Medulla oblongata (tissue), 1 donor: ENCODE data around the gene VASP.
A peak's percentile ranks its signal among the peaks of the same experiment; 100 is the strongest.

ENCODE experiments used
- DNase-seq: peaks from one replicate; pipeline ENCODE4 v3.0.0-alpha.2; 2015; ENCODE audit errors: extremely low spot score

The VASP gene

GRCh38 chr19:45547965-45548609, 40.8 kb downstream of the VASP start:
- no peak for DNase-seq

DNA sequence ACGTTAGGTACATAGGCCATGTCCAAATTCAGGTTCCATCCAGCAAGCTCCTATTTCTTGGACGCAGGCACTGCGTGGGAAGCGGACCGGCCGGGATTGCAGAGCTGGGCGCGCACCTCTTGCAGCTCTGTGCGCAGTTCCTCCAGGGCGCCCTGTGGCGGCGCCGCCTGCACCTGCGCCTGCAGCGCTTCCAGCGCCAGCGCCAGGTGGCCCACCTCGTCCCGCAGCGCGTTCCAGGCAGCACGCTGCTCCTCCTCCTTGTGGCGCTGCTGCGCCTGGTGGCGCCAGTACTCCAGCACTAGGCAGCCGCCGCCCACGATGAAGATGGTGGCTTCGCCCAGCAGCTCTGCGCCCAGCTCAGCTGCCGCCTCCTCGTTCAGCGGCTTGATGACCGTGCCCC, 46.2 kb downstream of the VASP start:
- DNase-seq, result no peak

DNA sequence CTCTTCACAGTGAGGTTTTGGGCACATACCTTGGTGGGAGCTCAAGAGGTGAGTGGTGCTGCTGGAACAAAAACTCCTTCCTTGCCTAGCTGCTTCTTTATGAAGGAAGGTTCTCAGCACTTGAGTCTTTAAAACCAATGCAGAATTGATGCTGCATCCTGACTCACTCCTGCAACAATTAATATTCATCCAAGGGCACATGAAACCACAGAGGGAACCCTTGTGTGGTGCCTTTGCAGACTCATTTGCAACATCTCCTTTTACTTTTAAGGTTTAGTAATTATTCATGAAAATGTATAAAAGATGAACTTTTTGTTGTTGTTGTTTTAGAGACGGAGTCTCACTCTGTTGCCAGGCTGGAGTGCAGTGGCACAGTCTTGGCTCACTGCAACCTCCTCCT, 47.2 kb downstream of the VASP start:
- no peak for DNase-seq

- DNase-seq, result no peak
These were observed 49.6 kb downstream of the VASP start for GRCh38 chr19:45556835-45557234.

DNA sequence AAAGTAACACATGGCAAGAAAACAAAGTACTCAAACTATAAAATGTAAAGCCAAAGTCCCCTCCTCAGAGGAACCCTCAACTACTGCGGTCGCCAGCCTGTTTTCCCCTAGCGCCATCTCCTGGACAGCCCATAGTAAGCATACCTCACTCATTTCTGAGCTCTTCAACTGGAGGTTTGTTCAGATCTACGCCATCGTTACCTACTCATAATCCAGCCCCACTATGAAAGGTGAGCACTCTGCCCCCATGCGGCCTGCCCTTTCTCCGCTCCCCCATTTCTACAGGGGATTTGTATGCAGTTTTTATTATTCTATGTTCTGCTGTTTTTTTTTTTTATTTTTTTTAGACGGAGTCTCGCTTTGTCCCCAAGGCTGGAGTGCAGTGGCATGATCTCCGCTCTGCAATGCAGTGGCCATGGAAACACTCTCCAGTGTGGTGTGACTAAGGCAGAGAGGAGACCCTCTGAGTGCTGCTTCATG, 51.2 kb downstream of the VASP start:
- peak; percentile 75 for DNase-seq

DNA sequence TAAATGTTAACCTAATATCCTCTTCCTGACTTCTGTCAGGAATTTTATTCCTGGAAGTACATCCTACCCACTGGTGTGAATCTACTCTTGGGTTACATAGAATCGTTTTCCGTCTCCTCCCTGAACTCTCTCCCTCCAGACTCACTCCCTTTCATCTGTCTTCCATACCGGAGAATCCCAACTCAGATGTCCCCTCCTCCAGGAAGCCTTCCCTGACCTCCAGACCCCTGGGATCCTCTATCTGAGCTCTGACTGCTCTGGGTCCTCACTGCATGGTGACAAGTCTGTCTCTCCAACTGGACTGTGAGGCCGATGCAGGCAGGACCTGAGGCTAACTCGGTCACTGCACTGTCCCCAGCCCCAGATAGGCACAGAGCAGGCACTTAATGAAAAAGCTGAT, 52.8 kb downstream of the VASP start:
- DNase-seq, result no peak

GRCh38 chr19:45560686-45561085, 53.4 kb downstream of the VASP start:
- DNase-seq, result no peak

DNA sequence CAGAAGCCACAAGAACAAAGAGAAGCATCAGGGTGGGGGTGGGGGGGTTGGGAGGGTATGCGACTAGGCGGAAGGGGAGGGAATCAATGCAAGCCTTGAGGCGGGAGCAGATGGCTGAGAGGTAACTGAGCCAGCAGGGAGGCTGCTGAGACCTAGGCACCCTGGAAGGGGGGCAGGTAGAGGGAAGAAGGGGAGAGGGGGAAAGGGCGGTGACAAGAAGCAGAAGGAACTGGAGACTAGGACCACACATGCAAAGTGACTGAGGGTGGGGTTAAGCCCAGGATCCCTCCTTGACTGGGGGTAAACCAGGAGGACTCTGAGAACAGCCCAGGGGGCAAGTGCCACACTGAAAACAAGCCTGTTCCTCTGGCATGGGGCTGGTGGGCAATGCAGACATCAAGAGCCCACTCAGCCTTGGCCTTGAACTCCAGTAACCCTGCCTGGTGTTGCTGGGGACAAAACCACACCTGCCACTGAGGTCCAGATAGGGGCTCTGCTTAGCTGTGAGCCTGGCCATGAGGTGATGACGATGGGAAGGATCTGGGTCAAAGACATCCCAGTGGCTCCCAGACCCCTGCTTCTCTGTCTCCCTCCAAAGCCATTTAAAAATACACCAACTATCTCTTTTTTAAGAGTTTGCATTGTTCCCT, 57.0 kb downstream of the VASP start:
- no peak for DNase-seq

DNA sequence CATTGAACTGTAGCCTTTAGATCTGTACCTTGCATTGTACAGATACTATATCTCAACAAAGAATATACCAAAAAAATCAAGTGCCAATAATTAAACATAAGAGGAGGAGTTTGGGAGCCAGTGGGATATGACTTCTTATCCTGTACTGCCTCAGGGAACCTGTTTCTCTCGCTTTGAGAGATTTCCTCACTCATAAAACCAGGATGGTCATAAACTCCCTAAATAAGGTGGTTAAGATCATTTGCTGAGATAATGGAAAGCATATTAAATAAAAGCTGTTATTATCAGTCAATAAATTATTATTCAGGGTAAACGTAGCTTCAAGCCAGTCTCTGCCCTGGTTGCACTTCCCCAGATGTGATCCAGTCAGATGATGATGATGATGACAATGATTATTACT, 60.3 kb downstream of the VASP start:
- no peak for DNase-seq

- no peak for DNase-seq
These were observed 61.5 kb downstream of the VASP start for GRCh38 chr19:45568732-45569131.

GRCh38 chr19:45569619-45570421, 62.5 kb downstream of the VASP start:
- DNase-seq, result peak; percentile 18

- no peak for DNase-seq
These were observed 64.4 kb downstream of the VASP start for GRCh38 chr19:45571457-45572220.

- DNase-seq, result no peak
These were observed 67.2 kb downstream of the VASP start for GRCh38 chr19:45574526-45574925.

DNA sequence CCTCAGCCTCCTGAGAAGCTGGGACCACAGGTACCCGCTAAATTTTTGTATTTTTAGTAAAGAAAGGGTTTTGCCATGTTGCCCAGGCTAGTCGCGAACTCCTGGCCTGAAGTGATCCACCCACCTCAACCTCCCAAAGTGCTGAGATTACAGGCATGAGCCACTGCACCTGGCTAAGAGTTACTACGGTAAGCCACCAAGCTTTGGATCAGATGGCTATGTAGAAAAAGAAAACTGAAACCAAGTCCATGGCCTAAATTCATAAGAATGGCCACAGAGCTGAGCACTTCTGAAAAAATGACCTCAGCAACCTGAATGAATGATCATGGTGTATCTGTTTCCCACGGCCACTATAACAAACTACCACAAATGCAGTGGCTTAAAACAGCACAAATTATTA, 67.9 kb downstream of the VASP start:
- DNase-seq, result no peak
